HG02870 (cell line): Measurements from ENCODE around the gene TNN.
"Not testable (repeated sequence)": the region's sequence is repeated elsewhere in the genome, so short reads cannot be mapped to it uniquely, and the experiment has no call there.

Experiments
- ATAC-seq: cut with Tn5 transposase; IDR thresholded peaks from one replicate; pipeline ENCODE4 v1.9.1; 2021; ENCODE audit warnings: mild to moderate bottlenecking, moderate library complexity; ENCODE audit not compliant: unreplicated experiment

TNN gene, protein sequence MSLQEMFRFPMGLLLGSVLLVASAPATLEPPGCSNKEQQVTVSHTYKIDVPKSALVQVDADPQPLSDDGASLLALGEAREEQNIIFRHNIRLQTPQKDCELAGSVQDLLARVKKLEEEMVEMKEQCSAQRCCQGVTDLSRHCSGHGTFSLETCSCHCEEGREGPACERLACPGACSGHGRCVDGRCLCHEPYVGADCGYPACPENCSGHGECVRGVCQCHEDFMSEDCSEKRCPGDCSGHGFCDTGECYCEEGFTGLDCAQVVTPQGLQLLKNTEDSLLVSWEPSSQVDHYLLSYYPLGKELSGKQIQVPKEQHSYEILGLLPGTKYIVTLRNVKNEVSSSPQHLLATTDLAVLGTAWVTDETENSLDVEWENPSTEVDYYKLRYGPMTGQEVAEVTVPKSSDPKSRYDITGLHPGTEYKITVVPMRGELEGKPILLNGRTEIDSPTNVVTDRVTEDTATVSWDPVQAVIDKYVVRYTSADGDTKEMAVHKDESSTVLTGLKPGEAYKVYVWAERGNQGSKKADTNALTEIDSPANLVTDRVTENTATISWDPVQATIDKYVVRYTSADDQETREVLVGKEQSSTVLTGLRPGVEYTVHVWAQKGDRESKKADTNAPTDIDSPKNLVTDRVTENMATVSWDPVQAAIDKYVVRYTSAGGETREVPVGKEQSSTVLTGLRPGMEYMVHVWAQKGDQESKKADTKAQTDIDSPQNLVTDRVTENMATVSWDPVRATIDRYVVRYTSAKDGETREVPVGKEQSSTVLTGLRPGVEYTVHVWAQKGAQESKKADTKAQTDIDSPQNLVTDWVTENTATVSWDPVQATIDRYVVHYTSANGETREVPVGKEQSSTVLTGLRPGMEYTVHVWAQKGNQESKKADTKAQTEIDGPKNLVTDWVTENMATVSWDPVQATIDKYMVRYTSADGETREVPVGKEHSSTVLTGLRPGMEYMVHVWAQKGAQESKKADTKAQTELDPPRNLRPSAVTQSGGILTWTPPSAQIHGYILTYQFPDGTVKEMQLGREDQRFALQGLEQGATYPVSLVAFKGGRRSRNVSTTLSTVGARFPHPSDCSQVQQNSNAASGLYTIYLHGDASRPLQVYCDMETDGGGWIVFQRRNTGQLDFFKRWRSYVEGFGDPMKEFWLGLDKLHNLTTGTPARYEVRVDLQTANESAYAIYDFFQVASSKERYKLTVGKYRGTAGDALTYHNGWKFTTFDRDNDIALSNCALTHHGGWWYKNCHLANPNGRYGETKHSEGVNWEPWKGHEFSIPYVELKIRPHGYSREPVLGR (N-terminal part only)

DNA sequence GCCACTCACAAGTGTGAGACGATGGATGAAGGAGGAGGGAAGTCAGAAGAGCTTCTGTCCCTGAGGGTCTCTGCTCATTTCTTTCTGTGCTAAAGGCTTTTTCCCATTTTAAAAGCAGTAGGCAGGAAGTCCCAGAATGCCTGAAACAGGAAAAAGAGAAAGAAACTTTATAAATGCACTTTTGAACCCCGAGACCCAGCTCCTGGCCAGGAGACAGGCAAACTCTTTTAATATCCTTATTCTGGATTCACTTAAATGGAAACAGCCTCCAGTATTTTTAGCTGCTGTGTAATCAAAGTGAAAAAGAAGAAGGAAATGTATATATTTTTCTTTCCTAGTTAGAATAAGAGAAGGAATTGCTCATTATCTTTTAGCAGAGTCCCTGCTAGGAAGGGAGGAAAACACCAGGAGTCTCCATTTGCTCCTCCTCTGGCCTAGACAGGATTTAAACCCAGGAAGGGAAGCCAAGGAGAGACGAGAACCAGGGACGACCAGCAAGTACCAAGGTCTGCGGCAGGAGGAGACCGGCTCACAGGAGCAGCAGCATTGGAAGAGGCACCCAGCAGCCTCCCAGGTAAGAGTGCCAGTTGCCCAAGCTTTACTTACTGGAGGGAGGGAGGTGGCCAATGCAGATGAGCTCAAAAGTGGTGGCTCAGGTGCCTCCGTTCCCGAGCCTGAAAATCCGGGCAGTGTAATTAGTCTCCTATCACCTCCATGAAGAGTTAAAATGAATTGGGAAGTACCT, at the start of gene TNN:
TNN (plus strand) TSS at position 472 of the 745 bp plus-strand sequence. CDS start 9,586 bp downstream, outside the sequence.
- ATAC-seq, result no peak

DNA sequence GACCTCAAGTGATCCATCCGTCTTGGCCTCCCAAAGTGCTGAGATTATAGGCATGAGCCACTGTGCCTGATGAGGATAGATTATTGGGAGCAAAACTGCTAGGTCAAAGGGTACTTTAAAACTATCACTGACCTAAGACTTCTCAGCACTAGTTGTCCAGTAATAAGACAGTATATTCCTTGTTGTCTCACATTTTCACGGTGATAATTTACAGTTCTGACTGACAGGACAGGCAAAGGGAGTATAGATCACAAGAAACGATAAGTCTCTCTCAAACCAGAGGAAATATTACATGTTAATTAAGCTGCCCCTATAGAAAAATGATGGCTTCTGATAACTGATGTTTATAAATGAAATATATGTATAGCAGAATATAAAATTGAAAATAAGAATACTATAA, 48.1 kb upstream of the TNN start:
- no peak for ATAC-seq

DNA sequence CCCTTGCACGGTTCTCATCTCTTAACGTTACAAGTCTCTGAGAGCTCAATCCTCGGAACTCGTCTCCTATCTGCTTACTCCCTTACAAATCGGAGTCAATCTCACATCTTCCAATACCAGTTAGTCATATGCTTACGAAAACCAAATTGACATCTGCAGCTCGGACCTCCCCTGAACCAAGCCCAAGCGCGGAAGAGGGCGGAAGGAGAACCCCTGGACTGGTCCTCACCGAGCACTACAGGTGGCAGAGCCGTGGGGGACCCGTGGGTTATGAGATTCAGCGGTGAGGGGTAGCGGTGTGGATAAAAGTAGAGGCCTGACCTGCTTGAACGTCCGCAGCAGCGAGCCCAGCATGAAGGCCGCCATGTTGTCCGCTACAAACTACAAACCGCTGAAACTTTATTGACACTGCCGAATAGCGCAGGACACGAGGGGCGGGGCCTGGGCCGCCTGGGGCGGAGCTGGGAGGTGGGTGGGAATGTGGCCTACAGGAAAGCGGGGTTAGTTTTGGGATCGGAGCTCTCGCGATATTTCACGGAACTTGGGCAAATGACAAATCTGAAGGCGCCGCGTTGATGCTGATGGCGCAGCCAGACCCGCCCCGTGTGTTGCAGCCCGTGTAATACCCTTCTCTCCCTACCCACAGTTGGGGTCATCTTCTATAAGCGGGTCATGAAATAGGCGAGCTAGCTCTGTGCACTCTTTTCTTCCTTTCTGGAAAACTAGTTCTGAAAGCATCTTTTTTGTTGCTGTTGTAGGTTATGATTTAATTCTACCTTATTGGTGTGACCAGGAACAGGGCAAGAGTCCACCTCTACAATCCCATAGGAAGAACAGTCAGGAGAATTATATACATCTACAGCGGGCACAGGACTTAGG, 44.4 kb upstream of the TNN start, which contains the start of gene MRPS14:
MRPS14 (minus strand) TSS at position 383 of the 879 bp plus-strand sequence; CDS start at position 366, 17 bp downstream.
- peak; percentile 86 for ATAC-seq

DNA sequence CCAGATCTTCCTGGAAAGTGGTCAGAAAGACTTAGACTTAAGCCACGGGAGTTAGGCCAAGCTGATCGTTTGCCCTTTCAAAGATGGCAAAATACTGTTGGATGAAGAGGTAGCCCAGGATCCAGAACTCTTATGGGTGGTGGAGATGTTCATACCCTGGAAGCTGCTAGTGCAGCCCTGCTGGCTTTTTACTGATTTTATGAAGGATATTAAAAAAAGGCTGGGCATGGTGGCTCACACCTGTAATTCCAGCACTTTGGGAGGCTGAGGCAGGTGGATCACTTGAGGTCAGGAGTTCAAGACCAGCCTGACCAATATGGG, 43.8 kb upstream of the TNN start:
- not testable (repeated sequence) for ATAC-seq

DNA sequence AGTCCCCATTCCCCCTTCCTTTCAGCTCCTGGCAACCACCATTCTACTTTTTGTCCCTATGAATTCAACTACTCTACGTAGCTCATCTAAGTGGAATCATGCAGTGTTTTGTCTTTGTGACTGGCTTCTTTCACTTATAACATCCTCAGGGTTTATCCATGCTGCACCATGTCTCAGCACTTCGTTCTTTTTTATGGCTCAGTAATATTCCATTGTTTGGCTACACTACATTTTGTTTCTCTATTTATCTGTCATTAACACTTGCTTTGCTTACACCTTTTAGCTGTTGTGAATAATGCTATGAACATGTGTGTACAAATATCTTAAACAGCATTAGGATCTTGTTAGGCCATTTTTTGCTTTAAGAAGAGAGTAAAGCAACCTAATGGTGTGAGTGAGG, 42.9 kb upstream of the TNN start:
- ATAC-seq, result no peak

DNA sequence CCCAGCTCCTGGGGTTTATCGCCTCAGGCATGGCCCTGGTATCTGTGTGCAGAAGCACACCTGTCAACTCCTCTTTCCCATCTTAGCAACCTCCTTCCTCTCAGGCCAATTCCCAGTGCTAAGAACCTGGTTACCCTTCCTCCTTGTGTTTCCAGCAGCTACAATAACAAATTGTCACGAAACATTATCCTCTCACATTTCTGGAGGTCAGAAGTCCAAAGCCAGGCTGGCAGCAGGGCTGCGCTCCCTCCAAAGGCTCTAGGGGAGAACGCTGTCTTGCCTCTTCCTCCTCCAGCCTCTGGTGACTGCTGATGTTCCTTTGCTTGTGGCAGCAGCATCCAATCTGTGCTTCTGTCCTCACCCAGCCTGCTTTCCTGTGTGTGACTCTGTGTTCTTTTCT, 33.7 kb upstream of the TNN start:
- ATAC-seq, result no peak

DNA sequence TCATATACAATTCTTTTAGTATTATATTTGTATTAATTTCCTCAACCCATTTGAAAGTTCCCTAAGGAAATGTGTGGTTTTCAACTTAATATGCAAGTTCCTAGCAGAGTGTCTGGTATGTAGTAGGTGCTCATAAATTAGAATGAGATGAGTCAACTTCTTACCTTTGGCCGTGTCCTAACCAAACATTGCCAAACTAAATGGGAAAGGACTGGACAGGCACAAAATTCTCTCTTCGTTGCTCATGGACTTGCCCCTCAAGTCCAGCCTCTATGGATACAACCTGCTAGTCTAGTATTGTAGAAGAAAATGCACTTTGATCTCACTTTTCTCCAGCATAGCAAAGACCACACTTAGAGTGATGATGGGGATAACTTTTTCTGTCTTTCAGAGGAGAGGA, 32.9 kb upstream of the TNN start:
- no peak for ATAC-seq

DNA sequence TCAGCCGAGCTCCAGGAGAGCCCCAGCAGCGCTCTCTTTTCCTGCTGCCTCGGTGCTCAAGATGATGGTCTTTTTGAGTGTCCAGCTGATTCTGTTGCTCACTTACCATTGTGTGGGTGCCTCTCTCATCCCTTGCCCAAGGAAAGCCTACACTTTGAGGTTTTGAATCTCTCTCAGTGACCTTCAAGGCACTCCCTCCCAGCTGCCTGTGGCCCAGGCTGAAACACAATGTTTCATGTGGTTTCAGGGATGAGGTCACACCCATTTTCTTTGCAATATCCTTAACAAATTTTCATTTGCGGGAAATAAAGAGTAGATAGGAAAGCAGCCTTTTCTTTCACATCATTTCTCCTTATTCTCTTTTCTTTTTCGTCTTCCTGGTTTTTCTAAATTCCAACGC, 31.8 kb upstream of the TNN start:
- ATAC-seq, result no peak

DNA sequence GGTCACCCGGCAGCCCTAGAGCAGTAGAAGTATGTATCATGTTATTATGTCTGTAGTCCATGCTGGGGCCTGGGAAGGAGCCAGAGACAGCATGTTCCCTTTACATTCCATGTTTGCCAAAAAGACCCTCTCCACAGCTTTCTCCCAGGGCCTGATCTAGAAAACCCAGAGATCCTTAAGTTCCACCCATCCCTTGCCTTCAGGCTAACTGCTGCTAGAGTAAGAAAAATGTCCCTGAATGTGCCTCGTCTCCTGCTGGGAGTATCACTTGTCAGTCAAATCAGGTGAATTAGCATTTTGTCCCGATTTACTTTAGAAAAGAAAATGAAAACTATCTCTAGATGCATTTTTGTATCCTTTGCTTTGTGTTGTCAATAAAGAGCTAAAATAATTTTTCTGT, 31.2 kb upstream of the TNN start:
- no peak for ATAC-seq

DNA sequence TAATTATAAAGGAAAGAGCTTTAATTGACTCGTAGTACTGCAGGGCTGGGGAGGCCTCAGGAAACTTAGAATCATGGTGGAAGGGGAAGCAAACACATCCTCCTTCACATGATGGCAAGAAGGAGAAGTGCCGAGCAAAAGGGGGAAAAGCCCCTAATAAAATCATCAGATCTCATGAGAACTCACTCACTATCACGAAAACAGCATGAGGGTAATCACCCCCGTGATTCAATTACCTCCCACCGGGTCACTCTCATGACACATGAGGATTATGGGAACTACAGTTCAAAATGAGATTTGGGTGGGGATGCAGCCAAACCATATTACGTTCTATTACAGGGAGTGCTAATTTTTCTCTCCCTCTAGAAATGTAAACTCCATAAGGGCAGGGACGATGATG, 30.2 kb upstream of the TNN start:
- no peak for ATAC-seq

DNA sequence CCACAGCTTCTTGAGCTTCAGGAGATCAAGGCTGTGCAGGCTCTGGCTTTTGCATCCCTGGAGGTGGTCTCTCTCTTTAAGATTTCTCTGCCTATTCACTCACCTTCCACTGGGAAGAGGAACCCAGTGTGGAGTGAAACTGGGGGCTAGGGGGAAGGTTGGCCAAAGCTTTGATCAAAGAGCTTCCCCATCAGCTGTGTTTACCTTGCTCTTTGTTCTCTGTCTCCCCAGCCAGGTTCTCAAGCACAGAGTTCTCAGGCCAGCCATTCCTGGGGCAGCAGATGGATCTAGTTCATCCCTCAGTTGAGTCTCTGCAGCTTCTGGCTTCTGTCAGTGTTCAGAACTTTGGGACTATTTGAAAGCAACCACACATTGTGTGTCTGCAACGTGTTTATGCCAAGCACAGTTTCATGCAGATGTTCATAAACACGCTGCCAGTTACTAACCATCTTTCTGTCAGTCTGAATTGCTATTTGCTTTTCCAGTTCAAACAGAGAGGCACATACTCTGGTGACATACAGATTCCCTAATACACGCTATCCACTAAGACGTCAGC, 27.2 kb upstream of the TNN start:
- ATAC-seq, result no peak

DNA sequence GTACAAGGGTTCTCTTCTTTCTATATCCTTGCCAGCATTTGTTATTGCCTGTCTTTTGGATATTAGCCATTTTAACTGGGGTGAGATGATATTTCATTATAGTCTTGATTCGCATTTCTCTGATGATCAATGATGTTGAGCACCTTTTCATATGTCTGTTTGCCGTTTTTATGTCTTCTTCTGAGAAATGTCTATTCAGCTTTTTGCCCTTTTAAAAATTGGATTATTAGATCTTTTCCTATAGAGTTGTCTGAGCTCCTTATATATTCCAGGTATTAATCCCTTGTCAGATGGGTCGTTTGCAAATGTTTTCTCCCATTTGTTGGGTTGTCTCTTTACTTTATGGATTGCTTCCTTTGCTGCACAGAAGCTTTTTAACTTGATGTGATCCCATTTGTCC, 25.0 kb upstream of the TNN start:
- no peak for ATAC-seq

DNA sequence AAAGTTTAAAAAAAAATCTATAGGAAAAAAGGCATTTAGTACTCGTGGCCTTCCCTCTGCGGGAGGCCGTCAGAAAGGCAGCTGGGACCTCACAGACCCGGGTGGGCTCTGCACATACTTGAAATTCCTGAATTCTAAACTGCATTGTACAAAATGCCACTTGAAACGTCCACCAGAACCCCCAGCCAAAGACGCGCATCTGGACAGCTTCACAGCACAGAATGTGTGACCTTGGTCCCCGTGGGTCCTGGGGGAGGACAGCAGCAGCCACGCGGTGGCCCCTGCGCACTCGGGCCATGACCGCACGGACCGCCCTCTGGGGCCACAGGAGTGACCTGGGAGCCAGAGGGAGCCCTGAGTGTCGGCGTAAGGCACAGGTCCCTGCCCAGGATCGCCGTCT, 23.8 kb upstream of the TNN start:
- ATAC-seq, result no peak

DNA sequence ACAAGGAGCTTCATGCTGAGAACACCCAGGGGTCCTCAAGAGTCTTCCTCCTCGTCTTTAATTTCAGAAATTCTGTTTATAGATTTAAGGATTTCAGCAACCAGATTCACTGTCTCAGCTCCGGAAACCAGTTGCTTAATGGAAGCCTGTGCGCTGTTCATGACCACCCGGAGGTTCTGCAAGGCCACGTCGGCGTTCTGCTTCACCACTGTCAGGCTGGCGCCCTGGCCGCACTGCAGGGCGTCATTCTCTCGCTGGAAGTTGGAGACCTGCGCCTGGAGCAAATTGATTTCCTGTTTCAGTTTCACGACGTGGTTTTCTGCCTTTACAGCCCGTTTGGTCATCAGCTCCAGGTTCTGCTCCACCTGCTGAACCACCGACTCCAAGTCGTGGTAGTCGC, 23.0 kb upstream of the TNN start:
- ATAC-seq, result not testable (repeated sequence)

DNA sequence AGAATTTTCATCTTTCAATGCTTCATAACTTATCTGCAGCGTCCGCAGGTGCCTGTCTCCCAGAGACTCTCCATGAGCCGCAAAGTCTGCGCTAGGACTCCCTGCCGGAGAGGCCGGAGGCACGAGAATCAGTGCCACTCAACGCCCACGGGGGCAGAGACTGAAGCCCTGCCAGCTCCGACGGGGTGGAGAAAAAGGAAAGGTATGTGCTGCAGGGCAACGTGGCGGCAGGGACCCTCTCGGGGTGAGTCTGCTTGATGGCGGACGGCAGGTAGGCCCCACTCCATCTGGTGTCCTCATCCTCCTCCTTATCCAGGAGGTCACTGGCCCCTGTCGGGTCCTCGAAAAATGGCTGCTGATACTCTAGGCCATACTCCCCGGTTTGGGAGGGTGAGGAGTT, 22.5 kb upstream of the TNN start:
- no peak for ATAC-seq

DNA sequence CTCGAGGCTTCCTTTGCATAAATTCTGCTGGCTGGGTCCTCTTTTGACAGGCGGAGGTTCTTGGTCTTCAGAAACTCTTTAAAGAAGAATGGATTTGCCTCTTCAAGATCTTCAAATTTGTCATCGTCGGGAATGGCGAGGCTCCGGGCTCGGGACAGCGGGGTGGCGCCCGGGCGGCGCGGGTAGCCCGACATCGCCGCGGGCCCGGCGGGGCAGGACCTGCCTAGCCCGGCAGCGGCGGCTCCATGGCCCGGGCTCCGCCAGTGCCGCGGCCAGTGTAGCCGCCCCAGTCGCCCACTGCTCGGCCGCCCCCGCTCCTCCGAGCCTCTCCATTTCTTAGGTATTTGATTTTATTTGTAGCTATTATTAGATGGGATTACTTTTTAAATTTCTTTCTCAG, 22.1 kb upstream of the TNN start:
- ATAC-seq, result no peak

DNA sequence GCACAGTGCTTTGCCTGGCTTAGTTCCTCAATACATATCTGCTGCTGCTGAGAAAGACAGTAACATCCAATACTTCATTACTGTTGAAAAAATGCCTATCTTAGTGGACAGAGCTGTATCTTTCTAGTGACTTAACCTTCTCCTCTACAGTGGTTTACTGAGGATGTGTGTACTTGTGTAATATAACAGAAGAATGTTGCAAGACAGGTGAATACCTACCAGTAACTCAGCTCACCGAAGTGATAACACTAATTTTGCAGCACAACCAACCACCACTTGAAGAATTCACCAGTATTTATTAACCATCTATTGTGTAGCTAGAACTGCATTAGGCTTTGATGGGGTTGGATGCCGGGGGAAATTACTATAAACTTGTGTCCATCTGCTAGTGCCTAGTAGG, 16.6 kb upstream of the TNN start:
- no peak for ATAC-seq

DNA sequence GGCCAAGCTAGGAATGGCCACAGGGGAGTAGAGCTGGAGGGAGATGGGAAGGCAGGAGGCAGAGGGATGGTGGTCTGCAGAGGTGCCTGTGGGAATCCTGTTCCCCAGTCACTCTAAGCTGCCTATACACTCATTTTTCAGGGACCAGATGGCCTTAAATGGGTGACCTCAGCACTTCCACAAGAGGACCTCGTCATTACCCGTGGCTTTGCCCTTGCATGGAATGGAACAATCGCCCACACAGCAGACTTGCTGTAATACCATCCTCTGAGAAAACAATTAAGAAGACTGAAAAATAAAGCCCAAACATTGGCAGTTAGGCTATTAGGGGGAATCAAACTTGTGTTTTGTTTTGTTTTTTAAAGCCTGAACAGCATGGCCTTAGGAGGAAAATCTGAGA, 12.9 kb upstream of the TNN start:
- ATAC-seq, result no peak

DNA sequence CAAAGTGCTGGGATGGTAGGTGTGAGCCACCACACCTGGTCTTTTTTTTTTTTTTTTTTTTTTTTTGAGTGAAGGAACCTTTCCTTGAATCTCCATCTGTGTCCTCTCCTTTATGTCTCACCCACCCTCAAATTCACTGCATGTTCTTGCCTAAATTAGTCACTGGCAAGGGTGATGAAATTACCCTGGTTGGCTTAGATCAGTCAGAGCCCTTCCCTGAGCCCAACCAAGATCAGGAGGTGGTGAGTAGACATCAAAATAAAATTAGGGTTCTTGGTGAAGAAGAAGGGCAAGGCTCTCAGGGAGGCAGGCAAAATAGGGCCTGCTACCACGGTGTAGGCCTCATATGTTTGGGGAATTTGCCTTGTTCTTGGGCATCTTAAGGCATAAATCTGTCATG, 5.3 kb upstream of the TNN start:
- ATAC-seq, result no peak
